ENCODE data around the gene PRSS1.
"Not testable (repeated sequence)": the region's sequence is repeated elsewhere in the genome, so short reads cannot be mapped to it uniquely, and the experiment has no call there.

The PRSS1 gene

GRCh38 chr7:142762104-142762503 lies 12.8 kb downstream of the PRSS1 start:
- no peak overlapping the region for H2AFZ ChIP-seq (ENCODE audit: low read depth, low read length)
- H4K20me1 ChIP-seq (ENCODE audit: insufficient read depth, low read length) = no peaks in the 10 kb centered on the region
- peaks cover 28% of the 10 kb centered on the region; the same call in 1 of the 2 replicates for H3K27me3 ChIP-seq (ENCODE audit: low read depth, low read length)
- H3K79me2 ChIP-seq (ENCODE audit: low read length) = no peaks in the 10 kb centered on the region
- no peaks in the 10 kb centered on the region for H3K36me3 ChIP-seq (replicated peaks; ENCODE audit: low read depth, low read length)
- no peak overlapping the region for H3K9ac ChIP-seq (ENCODE audit: low read length)
- TF ChIP-seq EZH2phosphoT487 (IDR thresholded peaks at IDR 0.05; ENCODE audit: low read depth) = no peak
- TF ChIP-seq CTCF (IDR thresholded peaks at IDR 0.05; ENCODE audit: low read depth, low read length) = no peak
- no peaks in the 10 kb centered on the region for H3K9me3 ChIP-seq (ENCODE audit: insufficient read depth, low read length)
- no peak overlapping the region for H3K4me2 ChIP-seq (ENCODE audit: low read length)
- no peak overlapping the region for H3K4me3 ChIP-seq (ENCODE audit: low read length)
- H3K27ac ChIP-seq (ENCODE audit: low read length) = no peak overlapping the region
- no peaks in the 10 kb centered on the region for H3K4me1 ChIP-seq (ENCODE audit: low read length)

GRCh38 chr7:142767451-142767850 lies 18.2 kb downstream of the PRSS1 start:
- Histone ChIP-seq H3K79me2 (ENCODE audit: low read length) (no peaks in the 10 kb centered on the region), H3K4me2 (ENCODE audit: low read length) (no peak overlapping the region)
- no peak for TF ChIP-seq CTCF (IDR thresholded peaks at IDR 0.05; ENCODE audit: low read depth, low read length)
- no peak for TF ChIP-seq EZH2phosphoT487 (IDR thresholded peaks at IDR 0.05; ENCODE audit: low read depth)

GRCh38 chr7:142767861-142768260 lies 18.6 kb downstream of the PRSS1 start:
- no peaks in the 10 kb centered on the region for H4K20me1 ChIP-seq (ENCODE audit: insufficient read depth, low read length)
- H2AFZ ChIP-seq (ENCODE audit: low read depth, low read length) = no peak overlapping the region
- no peak overlapping the region for H3K4me3 ChIP-seq (ENCODE audit: low read length)
- H3K9me3 ChIP-seq (ENCODE audit: insufficient read depth, low read length) = no peaks in the 10 kb centered on the region
- TF ChIP-seq EZH2phosphoT487 (IDR thresholded peaks at IDR 0.05; ENCODE audit: low read depth) (no peak), CTCF (IDR thresholded peaks at IDR 0.05; ENCODE audit: low read depth, low read length) (no peak)
- peaks cover 6% of the 10 kb centered on the region; the same call in 1 of the 2 replicates for H3K4me1 ChIP-seq (ENCODE audit: low read length)
- no peaks in the 10 kb centered on the region for H3K79me2 ChIP-seq (ENCODE audit: low read length)
- no peaks in the 10 kb centered on the region for H3K36me3 ChIP-seq (replicated peaks; ENCODE audit: low read depth, low read length)
- peaks cover 42% of the 10 kb centered on the region for H3K27me3 ChIP-seq (ENCODE audit: low read depth, low read length)
- H3K9ac ChIP-seq (ENCODE audit: low read length) = no peak overlapping the region
- H3K4me2 ChIP-seq (ENCODE audit: low read length) = no peak overlapping the region
- H3K27ac ChIP-seq (ENCODE audit: low read length) = no peak overlapping the region

More at GRCh38 chr7:142767451-142767850, 18.2 kb downstream of the PRSS1 start:
- H3K27me3 ChIP-seq (ENCODE audit: low read depth, low read length) = peaks cover 43% of the 10 kb centered on the region
- H3K4me3 ChIP-seq (ENCODE audit: low read length) = no peak overlapping the region
- H3K4me1 ChIP-seq (ENCODE audit: low read length) = peaks cover 6% of the 10 kb centered on the region; the same call in 1 of the 2 replicates
- no peak overlapping the region for H2AFZ ChIP-seq (ENCODE audit: low read depth, low read length)
- H3K9me3 ChIP-seq (ENCODE audit: insufficient read depth, low read length) = no peaks in the 10 kb centered on the region
- no peak overlapping the region for H3K27ac ChIP-seq (ENCODE audit: low read length)
- no peaks in the 10 kb centered on the region for H3K36me3 ChIP-seq (replicated peaks; ENCODE audit: low read depth, low read length)
- no peaks in the 10 kb centered on the region for H4K20me1 ChIP-seq (ENCODE audit: insufficient read depth, low read length)
- no peak overlapping the region for H3K9ac ChIP-seq (ENCODE audit: low read length)

GRCh38 chr7:142768885-142769284 lies 19.6 kb downstream of the PRSS1 start:
- H2AFZ ChIP-seq (ENCODE audit: low read depth, low read length); H3K79me2 ChIP-seq (ENCODE audit: low read length); H3K9ac ChIP-seq (ENCODE audit: low read length); H3K36me3 ChIP-seq (replicated peaks; ENCODE audit: low read depth, low read length); H4K20me1 ChIP-seq (ENCODE audit: insufficient read depth, low read length); H3K9me3 ChIP-seq (ENCODE audit: insufficient read depth, low read length); H3K4me3 ChIP-seq (ENCODE audit: low read length); H3K27ac ChIP-seq (ENCODE audit: low read length); H3K4me2 ChIP-seq (ENCODE audit: low read length); H3K4me1 ChIP-seq (ENCODE audit: low read length): not testable (repeated sequence)
- peaks cover 36% of the 10 kb centered on the region for H3K27me3 ChIP-seq (ENCODE audit: low read depth, low read length)
